ENCODE results near the gene HMBS. TPM values are rescaled to one million over a fixed set of nuclear protein-coding genes. Genes with fewer than 3 reads are reported as not detected.
"Not testable (repeated sequence)": the region's sequence is repeated elsewhere in the genome, so short reads cannot be mapped to it uniquely, and the experiment has no call there.

HMBS gene
- total RNA-seq (2014; rRNA removed; shearing (Covaris generic)) = 6.2 and 16.4 TPM in 2 replicates

- DNase-seq (ENCODE audit: low spot score) = peak; percentile 93
Measured at GRCh38 chr11:119084663-119085436, at the start of gene HMBS. Gene HMBS, plus strand, starts transcription at chr11:119084881. Its CDS starts 153 bp downstream, at chr11:119085034.

- DNase-seq (ENCODE audit: low spot score) = no peak
Measured at GRCh38 chr11:119038884-119039283, 45.8 kb upstream of the HMBS start.

GRCh38 chr11:119039471-119039870, 45.2 kb upstream of the HMBS start:
- DNase-seq (ENCODE audit: low spot score) = not testable (repeated sequence)

- no peak for DNase-seq (ENCODE audit: low spot score)
Measured at GRCh38 chr11:119041821-119042514, 42.7 kb upstream of the HMBS start.

- DNase-seq (ENCODE audit: low spot score) = no peak
Measured at GRCh38 chr11:119042927-119043326, 41.8 kb upstream of the HMBS start.

- no peak for DNase-seq (ENCODE audit: low spot score)
Measured at GRCh38 chr11:119044708-119045107, 40.0 kb upstream of the HMBS start.

- no peak for DNase-seq (ENCODE audit: low spot score)
Measured at GRCh38 chr11:119046489-119046888, 38.2 kb upstream of the HMBS start.

- DNase-seq (ENCODE audit: low spot score) = no peak
Measured at GRCh38 chr11:119047205-119047604, 37.5 kb upstream of the HMBS start.

GRCh38 chr11:119048644-119049043, 36.0 kb upstream of the HMBS start:
- DNase-seq (ENCODE audit: low spot score) = no peak

GRCh38 chr11:119049081-119049480, 35.6 kb upstream of the HMBS start:
- DNase-seq (ENCODE audit: low spot score) = no peak

GRCh38 chr11:119051440-119052162, 33.1 kb upstream of the HMBS start:
- DNase-seq (ENCODE audit: low spot score) = no peak

- no peak for DNase-seq (ENCODE audit: low spot score)
Measured at GRCh38 chr11:119052163-119052814, 32.4 kb upstream of the HMBS start.

GRCh38 chr11:119054418-119054817, 30.3 kb upstream of the HMBS start:
- DNase-seq (ENCODE audit: low spot score) = no peak

GRCh38 chr11:119055901-119056300, 28.8 kb upstream of the HMBS start:
- no peak for DNase-seq (ENCODE audit: low spot score)

GRCh38 chr11:119056421-119056999, 28.2 kb upstream of the HMBS start:
- no peak for DNase-seq (ENCODE audit: low spot score)

- peak; percentile 93 for DNase-seq (ENCODE audit: low spot score)
Measured at GRCh38 chr11:119057000-119057769, 27.5 kb upstream of the HMBS start, which contains the start of gene HYOU1. Gene HYOU1, minus strand, starts transcription at chr11:119057205. Its CDS starts 1,045 bp downstream, at chr11:119056160.

GRCh38 chr11:119059128-119059527, 25.6 kb upstream of the HMBS start:
- DNase-seq (ENCODE audit: low spot score) = not testable (repeated sequence)

- no peak for DNase-seq (ENCODE audit: low spot score)
Measured at GRCh38 chr11:119061256-119061655, 23.4 kb upstream of the HMBS start.

GRCh38 chr11:119062779-119063178, 21.9 kb upstream of the HMBS start:
- peak; percentile 61 for DNase-seq (ENCODE audit: low spot score)

GRCh38 chr11:119065369-119065768, 19.3 kb upstream of the HMBS start:
- DNase-seq (ENCODE audit: low spot score) = peak; percentile 33

Measured in H4 (cell line).